Measurements from ENCODE around the gene PTPRB.

Gene PTPRB

GRCh38 chr12:70659077-70659606, 21.9 kb upstream of the PTPRB start:
- no peak overlapping the region for H3K4me3 ChIP-seq (ENCODE audit: low read depth, low read length)
- TF ChIP-seq CTCF (IDR thresholded peaks at IDR 0.05; ENCODE audit: control insufficient read depth, extremely low read depth, insufficient read depth), result no peak
- no peak for DNase-seq (ENCODE audit: low read depth)

GRCh38 chr12:70657616-70658286, 20.5 kb upstream of the PTPRB start:
- H3K4me3 ChIP-seq (ENCODE audit: low read depth, low read length), result no peak overlapping the region
- TF ChIP-seq CTCF (IDR thresholded peaks at IDR 0.05; ENCODE audit: control insufficient read depth, extremely low read depth, insufficient read depth), result no peak
- DNase-seq (ENCODE audit: low read depth), result no peak

DNA sequence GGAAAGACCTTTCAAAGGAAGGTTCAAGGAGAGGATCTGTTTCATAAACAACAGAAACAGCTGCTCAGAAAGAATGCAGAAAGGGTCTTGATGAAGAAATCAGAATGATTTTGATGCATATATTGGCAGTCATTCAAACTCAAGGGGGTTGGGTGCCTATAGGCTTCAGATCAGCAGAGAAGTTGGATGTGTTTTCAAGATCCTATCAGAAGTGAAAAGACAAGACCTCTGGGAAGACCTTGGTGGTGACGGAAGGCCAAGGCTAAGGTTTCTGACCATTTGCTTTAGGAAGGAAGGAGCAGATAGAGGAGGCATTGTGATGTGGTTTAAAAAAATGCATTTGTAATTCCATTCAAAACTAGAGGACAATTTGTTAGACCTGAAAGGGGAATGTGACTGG, 15.2 kb upstream of the PTPRB start:
- no peak for DNase-seq (ENCODE audit: low read depth)
- no peak overlapping the region for H3K4me3 ChIP-seq (ENCODE audit: low read depth, low read length)
- no peak for TF ChIP-seq CTCF (IDR thresholded peaks at IDR 0.05; ENCODE audit: control insufficient read depth, extremely low read depth, insufficient read depth)

DNA sequence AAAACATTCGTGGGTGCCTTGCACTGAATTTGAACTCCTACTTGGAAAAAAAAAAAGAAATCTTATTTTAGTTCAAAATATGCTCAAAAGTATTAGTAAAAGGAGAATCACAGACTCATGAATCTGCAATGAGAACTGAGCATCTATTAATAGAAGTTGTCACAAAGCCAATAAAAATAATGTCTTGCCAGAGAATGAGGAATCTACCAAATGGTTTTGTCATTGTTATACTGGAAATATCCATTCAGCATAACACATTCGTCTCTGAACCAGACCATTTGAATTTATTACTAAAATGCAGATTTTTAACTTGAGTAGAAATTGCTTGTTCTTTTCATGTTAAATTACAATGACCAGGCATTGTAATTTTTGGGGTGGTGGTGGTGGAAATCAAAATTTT, 11.6 kb upstream of the PTPRB start:
- DNase-seq (ENCODE audit: low read depth), result no peak
- no peak for TF ChIP-seq CTCF (IDR thresholded peaks at IDR 0.05; ENCODE audit: control insufficient read depth, extremely low read depth, insufficient read depth)
- no peak overlapping the region for H3K4me3 ChIP-seq (ENCODE audit: low read depth, low read length)

DNA sequence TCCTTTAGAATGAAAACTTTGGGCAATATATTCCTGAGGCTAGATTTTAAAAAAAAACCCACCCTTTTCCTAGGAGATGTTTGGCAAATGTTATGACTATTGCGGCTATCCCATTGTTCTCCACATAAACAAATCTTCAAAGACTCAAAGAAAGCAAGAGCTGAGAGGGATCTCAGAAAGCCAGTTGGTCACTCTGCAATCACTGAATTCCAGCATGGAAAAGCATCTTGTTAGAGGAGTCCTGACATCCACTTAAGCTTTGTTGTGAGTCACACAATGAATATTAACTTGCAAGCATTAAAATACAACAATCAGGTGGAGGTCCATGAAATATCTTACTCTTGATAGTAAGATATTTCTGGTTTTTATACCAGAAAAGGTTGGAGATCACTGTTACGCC, 11.0 kb upstream of the PTPRB start:
- no peak overlapping the region for H3K4me3 ChIP-seq (ENCODE audit: low read depth, low read length)
- DNase-seq (ENCODE audit: low read depth), result no peak
- no peak for TF ChIP-seq CTCF (IDR thresholded peaks at IDR 0.05; ENCODE audit: control insufficient read depth, extremely low read depth, insufficient read depth)

DNA sequence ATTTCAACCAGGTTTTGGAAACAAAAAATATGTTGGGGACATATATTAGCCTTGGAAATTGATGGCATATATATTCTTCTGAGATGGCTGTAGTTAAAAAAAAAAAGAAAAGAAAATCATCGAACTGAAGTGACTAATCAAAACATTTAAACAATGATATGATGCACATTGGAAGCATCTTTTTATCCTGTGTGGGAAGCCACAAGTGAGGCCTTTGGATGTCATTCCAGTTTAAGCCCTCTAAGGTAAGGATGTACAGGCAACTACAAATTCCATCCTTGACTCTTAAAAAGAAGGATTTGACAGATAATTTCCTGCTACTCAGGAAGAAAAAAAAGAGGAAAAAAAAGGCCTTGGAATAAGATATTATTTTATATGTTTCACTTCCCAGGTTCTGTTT, 9.6 kb upstream of the PTPRB start:
- no peak for DNase-seq (ENCODE audit: low read depth)
- H3K4me3 ChIP-seq (ENCODE audit: low read depth, low read length), result no peak overlapping the region
- no peak for TF ChIP-seq CTCF (IDR thresholded peaks at IDR 0.05; ENCODE audit: control insufficient read depth, extremely low read depth, insufficient read depth)

All from LNCaP clone FGC (cell line).